NB4 (cell line): ENCODE measurements around the gene BLOC1S6.
A peak's percentile ranks its signal among the peaks of the same experiment; 100 is the strongest.

ENCODE experiments used
- DNase-seq: peaks from one replicate; pipeline ENCODE4 v3.0.0; 2010; ENCODE audit warnings: low read depth
- H3K4me3 ChIP-seq: one replicate; pipeline ENCODE4 v1.5.1; 2011; ENCODE audit warnings: mild to moderate bottlenecking, low read depth, low read length, moderate library complexity
- CTCF ChIP-seq: IDR thresholded peaks from one replicate; pipeline ENCODE4 v1.5.1; 2012; ENCODE audit warnings: low read depth, low read length
- MAX ChIP-seq: IDR thresholded peaks from 2 replicates; pipeline ENCODE4 v1.6.1; 2011; ENCODE audit warnings: low read depth, low read length
- MYC ChIP-seq: IDR thresholded peaks from 2 replicates; pipeline ENCODE4 v1.6.1; 2011; ENCODE audit warnings: low read depth, low read length
- POLR2A ChIP-seq: IDR thresholded peaks from 2 replicates; pipeline ENCODE4 v1.6.1; 2011; ENCODE audit warnings: mild to moderate bottlenecking; ENCODE audit not compliant: insufficient read length; ENCODE audit errors: extremely low read depth

BLOC1S6 gene

GRCh38 chr15:45555934-45556608, 31.1 kb upstream of the BLOC1S6 start:
- no peak for DNase-seq
- TF ChIP-seq MYC (no peak), POLR2A (no peak), CTCF (no peak), MAX (no peak)
- no peak overlapping the region for H3K4me3 ChIP-seq

- no peak for TF ChIP-seq MYC
- no peak for TF ChIP-seq CTCF
- TF ChIP-seq MAX: no peak
- TF ChIP-seq POLR2A: no peak
- DNase-seq: peak; percentile 43
- H3K4me3 ChIP-seq: no peak overlapping the region
These were observed 14.6 kb upstream of the BLOC1S6 start for GRCh38 chr15:45572617-45573016.

GRCh38 chr15:45573961-45574629, 13.1 kb upstream of the BLOC1S6 start:
- peak; percentile 21 for DNase-seq
- no peak overlapping the region for H3K4me3 ChIP-seq

GRCh38 chr15:45581919-45582318, 5.3 kb upstream of the BLOC1S6 start:
- H3K4me3 ChIP-seq: no peak overlapping the region
- no peak for TF ChIP-seq CTCF
- no peak for TF ChIP-seq MYC
- no peak for TF ChIP-seq MAX
- TF ChIP-seq POLR2A: no peak
- no peak for DNase-seq

More at GRCh38 chr15:45573961-45574629, 13.1 kb upstream of the BLOC1S6 start:
- TF ChIP-seq POLR2A: no peak
- TF ChIP-seq MYC: no peak
- no peak for TF ChIP-seq CTCF
- no peak for TF ChIP-seq MAX

- no peak overlapping the region for H3K4me3 ChIP-seq
- TF ChIP-seq MYC (no peak), CTCF (no peak)
- DNase-seq: no peak
These were observed 3.2 kb upstream of the BLOC1S6 start for GRCh38 chr15:45583731-45584639.
